ENCODE results near the gene ABTB1.
"Not testable (repeated sequence)": the region's sequence is repeated elsewhere in the genome, so short reads cannot be mapped to it uniquely, and the experiment has no call there.

The ABTB1 gene

GRCh38 chr3:127650236-127650635 is 22.5 kb upstream of the ABTB1 start:
- no peak for DNase-seq

GRCh38 chr3:127651516-127652172 is 21.1 kb upstream of the ABTB1 start:
- DNase-seq = no peak

GRCh38 chr3:127652246-127652995 is 20.3 kb upstream of the ABTB1 start:
- peak; percentile 11 for DNase-seq

GRCh38 chr3:127654374-127654773 is 18.4 kb upstream of the ABTB1 start:
- no peak for DNase-seq

- not testable (repeated sequence) for DNase-seq
Observed at GRCh38 chr3:127654993-127655392, 17.8 kb upstream of the ABTB1 start.

- DNase-seq = no peak
Observed at GRCh38 chr3:127655641-127656040, 17.1 kb upstream of the ABTB1 start.

GRCh38 chr3:127656906-127657305 is 15.8 kb upstream of the ABTB1 start:
- DNase-seq = no peak

GRCh38 chr3:127658234-127658633 is 14.5 kb upstream of the ABTB1 start:
- DNase-seq = no peak

GRCh38 chr3:127660621-127661251 is 12.0 kb upstream of the ABTB1 start:
- no peak for DNase-seq

GRCh38 chr3:127661600-127661999 is 11.2 kb upstream of the ABTB1 start:
- DNase-seq = no peak

GRCh38 chr3:127662001-127662469 is 10.7 kb upstream of the ABTB1 start:
- DNase-seq = no peak

GRCh38 chr3:127663151-127663550 is 9.6 kb upstream of the ABTB1 start:
- DNase-seq = no peak

GRCh38 chr3:127665165-127665564 is 7.6 kb upstream of the ABTB1 start:
- no peak for DNase-seq

GRCh38 chr3:127665586-127665985 is 7.2 kb upstream of the ABTB1 start:
- no peak for DNase-seq

GRCh38 chr3:127666676-127667075 is 6.1 kb upstream of the ABTB1 start:
- DNase-seq = no peak

GRCh38 chr3:127667119-127667681 is 5.6 kb upstream of the ABTB1 start:
- DNase-seq = no peak

- no peak for DNase-seq
Observed at GRCh38 chr3:127668906-127669305, 3.8 kb upstream of the ABTB1 start.

GRCh38 chr3:127669541-127670228 is 3.1 kb upstream of the ABTB1 start:
- DNase-seq = no peak

GRCh38 chr3:127670229-127670559 is 2.6 kb upstream of the ABTB1 start:
- DNase-seq = no peak

- DNase-seq = no peak
Observed at GRCh38 chr3:127670761-127671522, 1.8 kb upstream of the ABTB1 start.

GRCh38 chr3:127671523-127672428 is 976 bp upstream of the ABTB1 start:
- DNase-seq = no peak

Measured in T1000 (cell line).